ENCODE measurements around the gene NIM1K.

DNA sequence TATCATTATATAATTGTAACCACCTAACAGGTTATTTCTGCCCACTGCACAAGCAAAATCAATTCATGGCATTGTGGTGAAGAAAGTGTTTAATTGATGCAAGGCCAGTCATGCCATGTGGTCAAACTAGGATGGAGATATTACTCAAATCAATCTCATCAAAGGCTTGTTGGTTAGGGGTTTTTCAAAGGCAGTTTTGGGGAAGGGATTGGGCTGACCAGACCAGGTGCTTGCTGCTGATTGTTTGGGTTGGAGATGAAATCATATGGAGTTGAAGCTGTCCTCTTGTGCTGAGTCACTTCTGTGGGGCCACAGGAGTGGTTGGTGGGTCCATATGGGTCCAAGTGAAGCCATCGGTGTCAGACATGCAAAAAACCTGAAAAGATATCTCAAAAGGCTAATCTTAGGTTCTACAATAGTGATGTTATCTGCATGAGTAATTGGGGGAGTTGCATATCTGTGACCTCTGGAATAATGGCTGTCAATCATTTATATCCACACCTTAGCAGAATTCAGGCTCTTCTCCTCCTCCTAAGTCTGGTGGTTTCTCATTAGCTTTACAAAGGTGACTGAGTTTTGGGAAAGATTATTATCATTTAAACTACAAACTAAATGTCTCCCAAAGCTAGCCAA, 76.3 kb downstream of the NIM1K start:
- TF ChIP-seq POLR2A (IDR thresholded peaks at IDR 0.05): no peak
- TF ChIP-seq, protein P1, sequence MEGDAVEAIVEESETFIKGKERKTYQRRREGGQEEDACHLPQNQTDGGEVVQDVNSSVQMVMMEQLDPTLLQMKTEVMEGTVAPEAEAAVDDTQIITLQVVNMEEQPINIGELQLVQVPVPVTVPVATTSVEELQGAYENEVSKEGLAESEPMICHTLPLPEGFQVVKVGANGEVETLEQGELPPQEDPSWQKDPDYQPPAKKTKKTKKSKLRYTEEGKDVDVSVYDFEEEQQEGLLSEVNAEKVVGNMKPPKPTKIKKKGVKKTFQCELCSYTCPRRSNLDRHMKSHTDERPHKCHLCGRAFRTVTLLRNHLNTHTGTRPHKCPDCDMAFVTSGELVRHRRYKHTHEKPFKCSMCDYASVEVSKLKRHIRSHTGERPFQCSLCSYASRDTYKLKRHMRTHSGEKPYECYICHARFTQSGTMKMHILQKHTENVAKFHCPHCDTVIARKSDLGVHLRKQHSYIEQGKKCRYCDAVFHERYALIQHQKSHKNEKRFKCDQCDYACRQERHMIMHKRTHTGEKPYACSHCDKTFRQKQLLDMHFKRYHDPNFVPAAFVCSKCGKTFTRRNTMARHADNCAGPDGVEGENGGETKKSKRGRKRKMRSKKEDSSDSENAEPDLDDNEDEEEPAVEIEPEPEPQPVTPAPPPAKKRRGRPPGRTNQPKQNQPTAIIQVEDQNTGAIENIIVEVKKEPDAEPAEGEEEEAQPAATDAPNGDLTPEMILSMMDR (IDR thresholded peaks at IDR 0.05): no peak
